NCI-H1694 treated with DMSO at 0.1 percent for 48 hours (cell line): Measurements from ENCODE around the gene AHI1.
A peak's percentile ranks its signal among the peaks of the same experiment; 100 is the strongest.

Experiments used
- DNase-seq: peaks from one replicate; lab custom pipeline; 2025; lab: John Stamatoyannopoulos, UW

The AHI1 gene

GRCh38 chr6:135497412-135498184, at the start of gene AHI1:
Gene AHI1 (minus strand): TSS chr6:135497740. CDS start chr6:135492237, 5,503 bp downstream.
- DNase-seq = peak; percentile 35

GRCh38 chr6:135546680-135547418, 49.3 kb upstream of the AHI1 start:
- no peak for DNase-seq

GRCh38 chr6:135546206-135546605, 48.7 kb upstream of the AHI1 start:
- DNase-seq = no peak

GRCh38 chr6:135540207-135540840, 42.8 kb upstream of the AHI1 start:
- no peak for DNase-seq

GRCh38 chr6:135537741-135538301, 40.3 kb upstream of the AHI1 start:
- no peak for DNase-seq

- DNase-seq = peak; percentile 30
Measured at GRCh38 chr6:135535989-135536414, 38.5 kb upstream of the AHI1 start.

- no peak for DNase-seq
Measured at GRCh38 chr6:135534773-135535380, 37.3 kb upstream of the AHI1 start.

GRCh38 chr6:135532559-135532958, 35.0 kb upstream of the AHI1 start:
- no peak for DNase-seq

- DNase-seq = no peak
Measured at GRCh38 chr6:135531954-135532490, 34.5 kb upstream of the AHI1 start.

GRCh38 chr6:135530113-135530512, 32.6 kb upstream of the AHI1 start:
- no peak for DNase-seq

GRCh38 chr6:135527960-135528249, 30.4 kb upstream of the AHI1 start:
- no peak for DNase-seq

GRCh38 chr6:135527116-135527959, 29.8 kb upstream of the AHI1 start:
- no peak for DNase-seq

- DNase-seq = no peak
Measured at GRCh38 chr6:135525594-135525993, 28.1 kb upstream of the AHI1 start.

GRCh38 chr6:135522965-135523692, 25.6 kb upstream of the AHI1 start:
- no peak for DNase-seq

GRCh38 chr6:135521431-135521830, 23.9 kb upstream of the AHI1 start:
- DNase-seq = no peak

- DNase-seq = no peak
Measured at GRCh38 chr6:135520781-135521180, 23.2 kb upstream of the AHI1 start.

GRCh38 chr6:135519348-135519747, 21.8 kb upstream of the AHI1 start:
- DNase-seq = no peak

GRCh38 chr6:135517527-135517926, 20.0 kb upstream of the AHI1 start:
- DNase-seq = no peak

GRCh38 chr6:135514706-135515105, 17.2 kb upstream of the AHI1 start:
- DNase-seq = no peak

GRCh38 chr6:135506270-135506997, 8.9 kb upstream of the AHI1 start:
- peak; percentile 30 for DNase-seq
